SK-N-SH (cell line): ENCODE measurements around the gene CGB8. TPM values are rescaled to one million over a fixed set of nuclear protein-coding genes. Genes with fewer than 3 reads are reported as not detected.

Source experiments
- CTCF ChIA-PET: fragments of 300-600, 350-600 bp; formaldehyde crosslinking; extraction: SDS; loops from one replicate; lab custom pipeline; 2021; lab: Yijun Ruan, JAX
- POLR2A ChIA-PET: fragments of 350-600 bp; sonication (Branson Sonifier 250); formaldehyde crosslinking; extraction: SDS; loops from one replicate; lab custom pipeline; 2020; ENCODE audit warnings: antibody characterized with exemption, inconsistent platforms; lab: Yijun Ruan, JAX
- DNase-seq: peaks from one replicate; pipeline ENCODE4 v3.0.0; 2012
- H2AFZ ChIP-seq: fragments of 200-600 bp; sonication (generic); 2 replicates; pipeline ENCODE4 v1.8.1; 2016; ENCODE audit warnings: antibody characterized with exemption, mild to moderate bottlenecking, low read depth
- H3F3A ChIP-seq: fragments of 200-600 bp; sonication (generic); replicated peaks from 2 replicates; pipeline ENCODE3; 2016; ENCODE audit warnings: antibody characterized with exemption, mild to moderate bottlenecking; ENCODE audit not compliant: insufficient read depth
- H3K27ac ChIP-seq, 2 experiments: fragments of 200-500 bp in 1 of 2; fragments of 200-600 bp in 1 of 2; sonication (Bioruptor generic) in 1 of 2; sonication (generic), shearing (Covaris generic) in 1 of 2; 2 replicates each; pipeline versions ENCODE4 v1.5.1 to v1.6.1; 2014 to 2016; ENCODE audit warnings: low read depth in 2 of 2, inconsistent platforms in 1 of 2, low read length in 1 of 2, mild to moderate bottlenecking in 1 of 2, mixed read lengths in 1 of 2
- H3K27me3 ChIP-seq: fragments of 200-600 bp; sonication (generic), shearing (Covaris generic); 2 replicates; pipeline ENCODE4 v1.6.1; 2016; ENCODE audit warnings: mixed run types; ENCODE audit not compliant: insufficient read depth
- H3K36me3 ChIP-seq, 2 experiments: fragments of 200-500 bp in 1 of 2; fragments of 200-600 bp in 1 of 2; sonication (Bioruptor generic) in 1 of 2; sonication (generic) in 1 of 2; replicated peaks in 1 of 2; 2 replicates each; pipeline versions ENCODE3 to v1.5.1; 2014 to 2016; ENCODE audit warnings: low read length in 1 of 2, mild to moderate bottlenecking in 1 of 2; ENCODE audit not compliant: insufficient read depth in 2 of 2, control insufficient read depth in 1 of 2
- H3K4me1 ChIP-seq, 2 experiments: fragments of 200-500 bp in 1 of 2; fragments of 200-600 bp in 1 of 2; sonication (Bioruptor generic) in 1 of 2; sonication (generic), shearing (Covaris generic) in 1 of 2; 2 replicates each; pipeline versions ENCODE4 v1.5.1 to v1.6.1; 2014 to 2016; ENCODE audit warnings: low read depth in 1 of 2, low read length in 1 of 2, mixed run types in 1 of 2; ENCODE audit not compliant: insufficient read depth in 2 of 2, control insufficient read depth in 1 of 2
- H3K4me2 ChIP-seq: fragments of 200-600 bp; sonication (generic), shearing (Covaris generic); 2 replicates; pipeline ENCODE4 v1.6.1; 2017; ENCODE audit warnings: mixed run types
- H3K4me3 ChIP-seq, 2 experiments: fragments of 200-500 bp in 1 of 2; fragments of 200-600 bp in 1 of 2; sonication (Bioruptor generic) in 1 of 2; sonication (generic), shearing (Covaris generic) in 1 of 2; 2 replicates each; pipeline versions ENCODE4 v1.5.1 to v1.8.1; 2014 to 2016; ENCODE audit warnings: low read depth in 2 of 2, inconsistent platforms in 1 of 2, low read length in 1 of 2, mild to moderate bottlenecking in 1 of 2, mixed read lengths in 1 of 2, moderate library complexity in 1 of 2
- H3K79me2 ChIP-seq: fragments of 200-600 bp; sonication (generic); 2 replicates; pipeline ENCODE4 v1.8.1; 2017; ENCODE audit warnings: mild to moderate bottlenecking; ENCODE audit not compliant: insufficient read depth
- H3K9ac ChIP-seq: fragments of 200-600 bp; sonication (generic); 2 replicates; pipeline ENCODE4 v1.6.1; 2017; ENCODE audit warnings: mixed run types
- H3K9me2 ChIP-seq: fragments of 200-600 bp; sonication (generic); 2 replicates; pipeline ENCODE4 v1.6.1; 2017; ENCODE audit warnings: mixed run types
- H3K9me3 ChIP-seq: fragments of 200-600 bp; sonication (generic); 2 replicates; pipeline ENCODE4 v1.6.1; 2017; ENCODE audit warnings: mixed run types, mild to moderate bottlenecking, moderate library complexity
- H4K20me1 ChIP-seq: fragments of 200-600 bp; sonication (generic); 2 replicates; pipeline ENCODE4 v1.6.1; 2017; ENCODE audit warnings: mild to moderate bottlenecking, mixed run types; ENCODE audit not compliant: insufficient read depth
- ELF1 ChIP-seq: IDR thresholded peaks from 2 replicates; pipeline ENCODE4 v1.4.0; 2012
- EP300 ChIP-seq, 2 experiments: IDR thresholded peaks; 2 replicates each; pipeline versions ENCODE4 v1.4.0 to v1.6.1; 2012; ENCODE audit warnings: borderline replicate concordance in 1 of 2, low read depth in 1 of 2, low read length in 1 of 2
- MEF2A ChIP-seq: IDR thresholded peaks from 2 replicates; pipeline ENCODE4 v1.4.0; 2012; ENCODE audit warnings: low read depth, borderline replicate concordance
- NFIC ChIP-seq: IDR thresholded peaks from 2 replicates; pipeline ENCODE4 v1.4.0; 2012; ENCODE audit warnings: borderline replicate concordance
- NRF1 ChIP-seq: IDR thresholded peaks from 2 replicates; pipeline ENCODE4 v1.6.1; 2012; ENCODE audit warnings: low read depth, mild to moderate bottlenecking, low read length
- PBX3 ChIP-seq: IDR thresholded peaks from 2 replicates; pipeline ENCODE4; 2012
- RAD21 ChIP-seq: IDR thresholded peaks from 2 replicates; pipeline ENCODE4 v1.6.1; 2012; ENCODE audit warnings: mild to moderate bottlenecking, low read length
- RXRA ChIP-seq: IDR thresholded peaks from 2 replicates; pipeline ENCODE4 v1.4.0; 2012; ENCODE audit warnings: low read depth, mild to moderate bottlenecking, borderline replicate concordance
- SIN3A ChIP-seq: IDR thresholded peaks from 2 replicates; pipeline ENCODE4 v1.6.1; 2012; ENCODE audit warnings: low read depth, mild to moderate bottlenecking, low read length, moderate library complexity, borderline replicate concordance
- TCF12 ChIP-seq: IDR thresholded peaks from 2 replicates; pipeline ENCODE4 v1.4.0; 2012
- TEAD4 ChIP-seq: IDR thresholded peaks from 2 replicates; pipeline ENCODE4 v1.4.0; 2012; ENCODE audit warnings: mild to moderate bottlenecking, borderline replicate concordance; ENCODE audit not compliant: insufficient read depth
- YY1 ChIP-seq: IDR thresholded peaks from 2 replicates; pipeline ENCODE4 v1.4.0; 2012; ENCODE audit warnings: low read depth, mild to moderate bottlenecking
- WGBS: methylation state at CpG from one replicate; pipeline ENCODE4 v1.1.6; 2017; ENCODE audit warnings: low lambda C conversion rate; 5-methylcytosine and 5-hydroxymethylcytosine counted together
- polyA plus RNA-seq, 3 experiments: library from polyadenylated mRNA; depleted of rRNA; stranded (reverse); fragments of >200 nt; gene quantifications; 2 replicates each; pipeline ENCODE4 v1.2.3, GENCODE V29; 2012
- TF ChIP-seq, protein P1 (sequence below): fragments of 150-350 bp; IDR thresholded peaks from 2 replicates; pipeline ENCODE4 v1.6.1; 2017; ENCODE audit warnings: antibody characterized with exemption, low read length, low read depth, borderline replicate concordance
- TF ChIP-seq, protein P2 (sequence below): IDR thresholded peaks from 2 replicates; pipeline ENCODE4 v1.4.0; 2012; ENCODE audit warnings: low read depth, borderline replicate concordance
- TF ChIP-seq, protein P3 (sequence below): fragments of 150-350 bp; IDR thresholded peaks from 2 replicates; pipeline ENCODE4 v1.6.1; 2016; ENCODE audit warnings: mild to moderate bottlenecking, low read depth, low read length

The CGB8 gene
- polyA plus RNA-seq, 1 of the 3 experiments (the other 2 are of a cell fraction): 0.13 TPM

DNA sequence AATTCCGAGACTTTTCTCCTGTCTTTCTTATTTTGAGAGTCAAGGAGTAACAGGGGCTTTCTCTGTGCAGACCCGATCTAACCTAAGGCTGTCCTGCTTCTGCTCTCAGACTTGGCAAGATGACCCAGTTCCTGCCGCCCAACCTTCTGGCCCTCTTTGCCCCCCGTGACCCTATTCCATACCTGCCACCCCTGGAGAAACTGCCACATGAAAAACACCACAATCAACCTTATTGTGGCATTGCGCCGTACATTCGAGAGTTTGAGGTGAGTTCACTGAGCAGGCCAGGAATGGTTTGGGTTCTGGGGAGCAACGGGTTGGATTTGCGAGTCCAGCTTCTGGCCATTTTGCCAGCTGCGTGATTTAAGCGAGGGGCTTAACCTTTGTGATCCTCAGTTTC, 37.4 kb upstream of the CGB8 start:
- peaks cover 5% of the 10 kb centered on the region for H3F3A ChIP-seq
- WGBS: 23% methylated on average over 10 of the region's 11 CpGs
- peak overlapping the region; percentile 78 to 99 for H3K4me3 ChIP-seq
- no peaks in the 10 kb centered on the region for H3K9me3 ChIP-seq
- no peaks in the 10 kb centered on the region for H3K27me3 ChIP-seq
- peak overlapping the region; percentile 99 for H3K4me2 ChIP-seq
- H3K9ac ChIP-seq: peak overlapping the region; percentile 98
- no peak overlapping the region for H2AFZ ChIP-seq
- ChIA-PET POLR2A (no interaction called here), CTCF (interaction anchor here (0.6 to 4.3 kb wide), 5 partner anchors 12 to 134 kb away, joined by 3 to 40 read pairs (median 10); a partner anchor contains a TSS)
- no peak overlapping the region; a peak in 1 of 4 replicates for H3K27ac ChIP-seq
- H3K79me2 ChIP-seq: peaks cover 64% of the 10 kb centered on the region
- TF ChIP-seq NFIC: no peak
- no peak for TF ChIP-seq PBX3
- TF ChIP-seq ELF1: no peak
- peaks cover 58% of the 10 kb centered on the region for H4K20me1 ChIP-seq
- peaks cover 22 to 38% of the 10 kb centered on the region in 2 experiments for H3K36me3 ChIP-seq
- no peaks in the 10 kb centered on the region for H3K9me2 ChIP-seq
- peaks cover 10 to 12% of the 10 kb centered on the region in 2 experiments; a peak in 1 of 4 replicates for H3K4me1 ChIP-seq
- no peak for DNase-seq

GRCh38 chr19:49085868-49086232, 36.9 kb upstream of the CGB8 start:
- CTCF ChIA-PET: interaction anchor here (1.1 to 4.3 kb wide), 4 partner anchors 12 to 113 kb away, joined by 3 to 40 read pairs (median 14); a partner anchor contains a TSS
- Histone ChIP-seq H3F3A (peaks cover under 1% of the 10 kb centered on the region), H3K27ac (peak overlapping the region; percentile 77 to 89), H3K79me2 (peaks cover 60% of the 10 kb centered on the region), H3K9me3 (no peaks in the 10 kb centered on the region), H3K9ac (peak overlapping the region; percentile 98), H3K4me3 (peak overlapping the region; percentile 78 to 99), H3K9me2 (no peaks in the 10 kb centered on the region), H3K27me3 (no peaks in the 10 kb centered on the region), H2AFZ (no peak overlapping the region; the same call in 1 of the 2 replicates), H3K4me1 (peaks cover 10 to 12% of the 10 kb centered on the region in 2 experiments; a peak in 1 of 4 replicates), H3K4me2 (peak overlapping the region; percentile 99), H3K36me3 (peaks cover 20 to 33% of the 10 kb centered on the region in 2 experiments), H4K20me1 (peaks cover 53% of the 10 kb centered on the region)
- POLR2A ChIA-PET: no interaction called here
- no peak for DNase-seq
- WGBS: under 1% methylated on average over 14 of the region's 14 CpGs
- TF ChIP-seq YY1: no peak
- no peak for TF ChIP-seq SIN3A
- TF ChIP-seq NFIC: no peak
- TF ChIP-seq EP300 (IDR thresholded peaks at IDR 0.05; ENCODE audit: borderline replicate concordance in 1 of 2, low read depth in 1 of 2, low read length in 1 of 2): no peak
- no peak for TF ChIP-seq TCF12

GRCh38 chr19:49085020-49085867, 36.3 kb upstream of the CGB8 start, which contains the start of gene SNRNP70:
SNRNP70 (plus strand) TSS chr19:49085451; CDS start chr19:49086415, 964 bp downstream.
- peaks cover 10 to 12% of the 10 kb centered on the region in 2 experiments; a peak in 1 of 4 replicates for H3K4me1 ChIP-seq
- CTCF ChIA-PET: interaction anchor here (2.2 to 4.3 kb wide), 3 partner anchors 13 to 114 kb away, joined by 10 to 40 read pairs (median 19); no protein-coding TSS in a partner anchor
- H3K9me3 ChIP-seq: no peaks in the 10 kb centered on the region
- no peaks in the 10 kb centered on the region for H3K9me2 ChIP-seq
- WGBS: under 1% methylated on average over 68 of the region's 89 CpGs
- H3K9ac ChIP-seq: peak within 1 kb of the TSS; percentile 98
- H3K27me3 ChIP-seq: no peaks in the 10 kb centered on the region
- peak within 1 kb of the TSS; percentile 78 to 99 for H3K4me3 ChIP-seq
- H4K20me1 ChIP-seq: peaks cover 47% of the 10 kb centered on the region
- no peaks in the 10 kb centered on the region for H3F3A ChIP-seq
- peak within 1 kb of the TSS; percentile 71 for H2AFZ ChIP-seq
- peak within 1 kb of the TSS; percentile 77 to 89 for H3K27ac ChIP-seq
- peaks cover 14 to 27% of the 10 kb centered on the region in 2 experiments for H3K36me3 ChIP-seq
- H3K79me2 ChIP-seq: peaks cover 53% of the 10 kb centered on the region
- DNase-seq: peak; percentile 100
- POLR2A ChIA-PET: no interaction called here
- peak within 1 kb of the TSS; percentile 99 for H3K4me2 ChIP-seq
- no peak for TF ChIP-seq SIN3A
- peak; percentile 24; the same call in 1 of the 2 replicates for TF ChIP-seq TCF12
- TF ChIP-seq MEF2A: no peak
- TF ChIP-seq RAD21: no peak
- TF ChIP-seq TEAD4: 0 out of 2 replicates have a peak, but pooled peaks have one; percentile 11
- TF ChIP-seq, protein P1, sequence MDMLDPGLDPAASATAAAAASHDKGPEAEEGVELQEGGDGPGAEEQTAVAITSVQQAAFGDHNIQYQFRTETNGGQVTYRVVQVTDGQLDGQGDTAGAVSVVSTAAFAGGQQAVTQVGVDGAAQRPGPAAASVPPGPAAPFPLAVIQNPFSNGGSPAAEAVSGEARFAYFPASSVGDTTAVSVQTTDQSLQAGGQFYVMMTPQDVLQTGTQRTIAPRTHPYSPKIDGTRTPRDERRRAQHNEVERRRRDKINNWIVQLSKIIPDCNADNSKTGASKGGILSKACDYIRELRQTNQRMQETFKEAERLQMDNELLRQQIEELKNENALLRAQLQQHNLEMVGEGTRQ: no peak
- TF ChIP-seq RXRA: no peak
- TF ChIP-seq, protein P2, sequence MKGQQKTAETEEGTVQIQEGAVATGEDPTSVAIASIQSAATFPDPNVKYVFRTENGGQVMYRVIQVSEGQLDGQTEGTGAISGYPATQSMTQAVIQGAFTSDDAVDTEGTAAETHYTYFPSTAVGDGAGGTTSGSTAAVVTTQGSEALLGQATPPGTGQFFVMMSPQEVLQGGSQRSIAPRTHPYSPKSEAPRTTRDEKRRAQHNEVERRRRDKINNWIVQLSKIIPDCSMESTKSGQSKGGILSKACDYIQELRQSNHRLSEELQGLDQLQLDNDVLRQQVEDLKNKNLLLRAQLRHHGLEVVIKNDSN: no peak
- TF ChIP-seq, protein P3, sequence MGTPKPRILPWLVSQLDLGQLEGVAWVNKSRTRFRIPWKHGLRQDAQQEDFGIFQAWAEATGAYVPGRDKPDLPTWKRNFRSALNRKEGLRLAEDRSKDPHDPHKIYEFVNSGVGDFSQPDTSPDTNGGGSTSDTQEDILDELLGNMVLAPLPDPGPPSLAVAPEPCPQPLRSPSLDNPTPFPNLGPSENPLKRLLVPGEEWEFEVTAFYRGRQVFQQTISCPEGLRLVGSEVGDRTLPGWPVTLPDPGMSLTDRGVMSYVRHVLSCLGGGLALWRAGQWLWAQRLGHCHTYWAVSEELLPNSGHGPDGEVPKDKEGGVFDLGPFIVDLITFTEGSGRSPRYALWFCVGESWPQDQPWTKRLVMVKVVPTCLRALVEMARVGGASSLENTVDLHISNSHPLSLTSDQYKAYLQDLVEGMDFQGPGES: no peak
- peak; percentile 93 for TF ChIP-seq NRF1
